GM11168 (cell line): ENCODE measurements around the gene ZNF862.
"Not testable (repeated sequence)": the region's sequence is repeated elsewhere in the genome, so short reads cannot be mapped to it uniquely, and the experiment has no call there.

ENCODE experiments used
- in situ Hi-C: fragments of 300-500 bp; cut with MboI; formaldehyde crosslinking; loops from one replicate; pipeline ENCODE4 v1.12.0; 2022; ENCODE audit warnings: low sequenced_read_pairs; ENCODE audit not compliant: unreplicated experiment

The ZNF862 gene

GRCh38 chr7:149875396-149875795 is 37.2 kb downstream of the ZNF862 start:
- in situ Hi-C loops = no loop called here

- in situ Hi-C loops = no loop called here
These were observed 39.8 kb downstream of the ZNF862 start for GRCh38 chr7:149877890-149878522.

- in situ Hi-C loops = no loop called here
These were observed 40.3 kb downstream of the ZNF862 start for GRCh38 chr7:149878523-149878921.

- in situ Hi-C loops = no loop called here
These were observed 41.1 kb downstream of the ZNF862 start for GRCh38 chr7:149879271-149879743.

- in situ Hi-C loops = no loop called here
These were observed 41.8 kb downstream of the ZNF862 start for GRCh38 chr7:149879766-149880637.

GRCh38 chr7:149880638-149881311 is 42.6 kb downstream of the ZNF862 start:
- in situ Hi-C loops = no loop called here

- in situ Hi-C loops = no loop called here
These were observed 43.4 kb downstream of the ZNF862 start for GRCh38 chr7:149881328-149882247.

GRCh38 chr7:149882248-149883047 is 44.3 kb downstream of the ZNF862 start:
- in situ Hi-C loops = no loop called here

- in situ Hi-C loops = no loop called here
These were observed 44.9 kb downstream of the ZNF862 start for GRCh38 chr7:149883048-149883438.

- in situ Hi-C loops = no loop called here
These were observed 45.3 kb downstream of the ZNF862 start for GRCh38 chr7:149883452-149883861.

GRCh38 chr7:149884016-149884415 is 45.8 kb downstream of the ZNF862 start:
- in situ Hi-C loops = no loop called here

- in situ Hi-C loops = no loop called here
These were observed 46.4 kb downstream of the ZNF862 start for GRCh38 chr7:149884541-149884940.

- in situ Hi-C loops = no loop called here
These were observed 47.2 kb downstream of the ZNF862 start for GRCh38 chr7:149885191-149886017.

GRCh38 chr7:149886018-149886415 is 47.8 kb downstream of the ZNF862 start:
- in situ Hi-C loops = no loop called here

- in situ Hi-C loops = no loop called here
These were observed 49.1 kb downstream of the ZNF862 start for GRCh38 chr7:149887311-149887710.

- in situ Hi-C loops = not testable (repeated sequence)
These were observed 52.5 kb downstream of the ZNF862 start for GRCh38 chr7:149890715-149891114.

GRCh38 chr7:149894957-149895356 is 56.8 kb downstream of the ZNF862 start:
- in situ Hi-C loops = not testable (repeated sequence)

- in situ Hi-C loops = not testable (repeated sequence)
These were observed 69.7 kb downstream of the ZNF862 start for GRCh38 chr7:149907776-149908376.
